PC-9 (cell line): ENCODE results near the gene ADGRV1.
"Not testable (repeated sequence)": the region's sequence is repeated elsewhere in the genome, so short reads cannot be mapped to it uniquely, and the experiment has no call there.

Source experiments
- EZH2 ChIP-seq: fragments of 200-600 bp; sonication (generic); IDR thresholded peaks from 2 replicates; pipeline ENCODE4 v1.8.0; 2017; ENCODE audit warnings: antibody characterized with exemption, low read depth
- TF ChIP-seq, protein P1 (sequence below): fragments of 200-600 bp; sonication (generic); conservative IDR thresholded peaks from 2 replicates; pipeline ENCODE4 v1.6.1; 2017; ENCODE audit warnings: mixed run types, antibody characterized with exemption, mild to moderate bottlenecking, moderate library complexity

DNA sequence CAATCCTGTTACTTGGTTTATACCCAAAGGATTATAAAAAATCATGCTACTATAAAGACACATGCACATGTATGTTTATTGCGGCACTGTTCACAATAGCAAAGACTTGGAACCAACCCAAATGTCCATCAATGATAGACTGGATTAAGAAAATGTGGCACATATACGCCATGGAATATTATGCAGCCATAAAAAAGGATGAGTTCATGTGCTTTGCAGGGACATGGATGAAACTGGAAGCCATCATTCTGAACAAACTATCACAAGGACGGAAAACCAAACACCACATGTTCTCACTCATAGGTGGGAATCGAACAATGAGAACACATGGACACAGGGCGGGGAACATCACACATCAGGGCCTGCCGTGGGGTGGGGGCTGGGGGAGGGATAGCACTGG is 34.5 kb downstream of the ADGRV1 start:
- TF ChIP-seq, protein P1, sequence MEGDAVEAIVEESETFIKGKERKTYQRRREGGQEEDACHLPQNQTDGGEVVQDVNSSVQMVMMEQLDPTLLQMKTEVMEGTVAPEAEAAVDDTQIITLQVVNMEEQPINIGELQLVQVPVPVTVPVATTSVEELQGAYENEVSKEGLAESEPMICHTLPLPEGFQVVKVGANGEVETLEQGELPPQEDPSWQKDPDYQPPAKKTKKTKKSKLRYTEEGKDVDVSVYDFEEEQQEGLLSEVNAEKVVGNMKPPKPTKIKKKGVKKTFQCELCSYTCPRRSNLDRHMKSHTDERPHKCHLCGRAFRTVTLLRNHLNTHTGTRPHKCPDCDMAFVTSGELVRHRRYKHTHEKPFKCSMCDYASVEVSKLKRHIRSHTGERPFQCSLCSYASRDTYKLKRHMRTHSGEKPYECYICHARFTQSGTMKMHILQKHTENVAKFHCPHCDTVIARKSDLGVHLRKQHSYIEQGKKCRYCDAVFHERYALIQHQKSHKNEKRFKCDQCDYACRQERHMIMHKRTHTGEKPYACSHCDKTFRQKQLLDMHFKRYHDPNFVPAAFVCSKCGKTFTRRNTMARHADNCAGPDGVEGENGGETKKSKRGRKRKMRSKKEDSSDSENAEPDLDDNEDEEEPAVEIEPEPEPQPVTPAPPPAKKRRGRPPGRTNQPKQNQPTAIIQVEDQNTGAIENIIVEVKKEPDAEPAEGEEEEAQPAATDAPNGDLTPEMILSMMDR = not testable (repeated sequence)
- not testable (repeated sequence) for TF ChIP-seq EZH2
